ENCODE results near the gene PIGB. TPM values are rescaled to one million over a fixed set of nuclear protein-coding genes. Genes with fewer than 3 reads are reported as not detected.

The PIGB gene
- 5.2 to 8.7 TPM (median 6.9 TPM) in 3 replicates for total RNA-seq (2021)
- Bru-seq, nascent RNA: percentile 62 among the genes with signal in this experiment
- long read RNA-seq, experiment 1, transcript PIGB-202 (12 exons, 1,668 nt): major isoform, 13 of 22 reads
- long read RNA-seq, experiment 1, partial matches to known transcripts: 0 of 22 reads
- long read RNA-seq, experiment 1, other reads (novel, unspliced or antisense): 9 of 22 reads
- long read RNA-seq, experiment 2, partial matches to known transcripts: 1 of 4 reads
- long read RNA-seq, experiment 2, other reads (novel, unspliced or antisense): 1 of 4 reads
- long read RNA-seq, experiment 3, transcript PIGB-202 (12 exons, 1,668 nt): major isoform, 12 of 14 reads
- long read RNA-seq, experiment 3, partial matches to known transcripts: 0 of 14 reads
- long read RNA-seq, experiment 3, other reads (novel, unspliced or antisense): 1 of 14 reads

GRCh38 chr15:55318588-55319494, at the start of gene PIGB, which contains the start of gene PIGBOS1:
TSS of gene PIGB (plus strand) at chr15:55319222. CDS start at chr15:55319251, 29 bp downstream.
TSS of gene PIGBOS1 (minus strand) at chr15:55319123. CDS start at chr15:55317792, 1,331 bp downstream.
- H3K27me3 Mint-ChIP-seq (ENCODE audit: low read depth): no peaks in the 10 kb centered on the region
- ChIA-PET POLR2A (interaction anchor here (0.6 to 1.5 kb wide), 6 partner anchors 25 to 207 kb away, joined by 3 to 5 read pairs (median 3); partner anchors contain the start of genes CCPG1, PIERCE2 and RSL24D1), CTCF (interaction anchor here (0.7 to 2.8 kb wide), 3 partner anchors 27 to 121 kb away, joined by 3 to 19 read pairs (median 5); partner anchors contain the start of genes CCPG1 and PIERCE2)
- peaks cover 35% of the 10 kb centered on the region for H3K4me1 Mint-ChIP-seq
- peak within 1 kb of the TSS; percentile 96 for H3K27ac Mint-ChIP-seq
- H3K4me3 Mint-ChIP-seq: peak within 1 kb of the TSS; percentile 94
- ATAC-seq (peak; percentile 95), DNase-seq (ENCODE audit: low spot score) (peak; percentile 82)
- 0 out of 2 replicates have a peak, but pooled peaks cover 3% of the 10 kb centered on the region for H3K36me3 Mint-ChIP-seq
- H3K9me3 Mint-ChIP-seq: no peaks in the 10 kb centered on the region
- TF ChIP-seq, protein P1, sequence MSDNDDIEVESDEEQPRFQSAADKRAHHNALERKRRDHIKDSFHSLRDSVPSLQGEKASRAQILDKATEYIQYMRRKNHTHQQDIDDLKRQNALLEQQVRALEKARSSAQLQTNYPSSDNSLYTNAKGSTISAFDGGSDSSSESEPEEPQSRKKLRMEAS (CRISPR knock-in tag; IDR thresholded peaks at IDR 0.05): peak; percentile 77
- TF ChIP-seq ZNF423 (CRISPR knock-in tag; IDR thresholded peaks at IDR 0.05) (no peak), MYBL2 (CRISPR knock-in tag; IDR thresholded peaks at IDR 0.05) (peak; percentile 68; the same call in 1 of the 2 replicates), GTF2I (CRISPR knock-in tag; conservative IDR thresholded peaks at IDR 0.05) (no peak), GABPB1 (CRISPR knock-in tag; IDR thresholded peaks at IDR 0.05) (peak; percentile 83), JUN (CRISPR knock-in tag; IDR thresholded peaks at IDR 0.05) (no peak), TEAD1 (CRISPR knock-in tag; IDR thresholded peaks at IDR 0.05) (0 out of 2 replicates have a peak, but pooled peaks have one; percentile 57), ZNF532 (CRISPR knock-in tag; IDR thresholded peaks at IDR 0.05; ENCODE audit: borderline replicate concordance) (no peak), ZNF416 (CRISPR knock-in tag; IDR thresholded peaks at IDR 0.05) (no peak), ZNF396 (CRISPR knock-in tag; IDR thresholded peaks at IDR 0.05; ENCODE audit: borderline replicate concordance) (no peak), ZNF281 (CRISPR knock-in tag; IDR thresholded peaks at IDR 0.05) (peak; percentile 71; the same call in 1 of the 2 replicates), CREB1 (CRISPR knock-in tag; IDR thresholded peaks at IDR 0.05) (peak; percentile 77; the same call in 1 of the 2 replicates), GRHL2 (CRISPR knock-in tag; IDR thresholded peaks at IDR 0.05; ENCODE audit: insufficient replicate concordance, severe bottlenecking) (no peak), ETV6 (CRISPR knock-in tag; IDR thresholded peaks at IDR 0.05) (no peak; the same call in 1 of the 2 replicates), HMGXB4 (CRISPR knock-in tag; IDR thresholded peaks at IDR 0.05) (peak; percentile 66; the same call in 1 of the 2 replicates), SP1 (CRISPR knock-in tag; conservative IDR thresholded peaks at IDR 0.05) (peak; percentile 75), CREM (CRISPR knock-in tag; IDR thresholded peaks at IDR 0.05) (peak; percentile 61; the same call in 1 of the 2 replicates), FOXK1 (CRISPR knock-in tag; IDR thresholded peaks at IDR 0.05) (0 out of 2 replicates have a peak, but pooled peaks have one; percentile 45), ZNF263 (CRISPR knock-in tag; IDR thresholded peaks at IDR 0.05; ENCODE audit: low read depth) (no peak), FOXP1 (CRISPR knock-in tag; IDR thresholded peaks at IDR 0.05; ENCODE audit: borderline replicate concordance) (peak; percentile 75; the same call in 1 of the 2 replicates)
- TF ChIP-seq, protein P2, sequence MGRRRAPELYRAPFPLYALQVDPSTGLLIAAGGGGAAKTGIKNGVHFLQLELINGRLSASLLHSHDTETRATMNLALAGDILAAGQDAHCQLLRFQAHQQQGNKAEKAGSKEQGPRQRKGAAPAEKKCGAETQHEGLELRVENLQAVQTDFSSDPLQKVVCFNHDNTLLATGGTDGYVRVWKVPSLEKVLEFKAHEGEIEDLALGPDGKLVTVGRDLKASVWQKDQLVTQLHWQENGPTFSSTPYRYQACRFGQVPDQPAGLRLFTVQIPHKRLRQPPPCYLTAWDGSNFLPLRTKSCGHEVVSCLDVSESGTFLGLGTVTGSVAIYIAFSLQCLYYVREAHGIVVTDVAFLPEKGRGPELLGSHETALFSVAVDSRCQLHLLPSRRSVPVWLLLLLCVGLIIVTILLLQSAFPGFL (CRISPR knock-in tag; IDR thresholded peaks at IDR 0.05; ENCODE audit: borderline replicate concordance): no peak
- TF ChIP-seq, protein P3, sequence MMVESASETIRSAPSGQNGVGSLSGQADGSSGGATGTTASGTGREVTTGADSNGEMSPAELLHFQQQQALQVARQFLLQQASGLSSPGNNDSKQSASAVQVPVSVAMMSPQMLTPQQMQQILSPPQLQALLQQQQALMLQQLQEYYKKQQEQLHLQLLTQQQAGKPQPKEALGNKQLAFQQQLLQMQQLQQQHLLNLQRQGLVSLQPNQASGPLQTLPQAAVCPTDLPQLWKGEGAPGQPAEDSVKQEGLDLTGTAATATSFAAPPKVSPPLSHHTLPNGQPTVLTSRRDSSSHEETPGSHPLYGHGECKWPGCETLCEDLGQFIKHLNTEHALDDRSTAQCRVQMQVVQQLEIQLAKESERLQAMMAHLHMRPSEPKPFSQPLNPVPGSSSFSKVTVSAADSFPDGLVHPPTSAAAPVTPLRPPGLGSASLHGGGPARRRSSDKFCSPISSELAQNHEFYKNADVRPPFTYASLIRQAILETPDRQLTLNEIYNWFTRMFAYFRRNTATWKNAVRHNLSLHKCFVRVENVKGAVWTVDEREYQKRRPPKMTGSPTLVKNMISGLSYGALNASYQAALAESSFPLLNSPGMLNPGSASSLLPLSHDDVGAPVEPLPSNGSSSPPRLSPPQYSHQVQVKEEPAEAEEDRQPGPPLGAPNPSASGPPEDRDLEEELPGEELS (CRISPR knock-in tag; IDR thresholded peaks at IDR 0.05): peak; percentile 46; the same call in 1 of the 2 replicates

Measured in WTC11 (cell line).